GM13977 (cell line): ENCODE measurements around the gene STARD13.

Experiments used
- DNase-seq: peaks from one replicate; pipeline ENCODE4 v3.0.0; 2012; ENCODE audit warnings: low spot score
- CTCF ChIP-seq: IDR thresholded peaks from 2 replicates; pipeline ENCODE4 v1.5.1; 2012; ENCODE audit warnings: mild to moderate bottlenecking, control low read depth; ENCODE audit not compliant: insufficient read depth; ENCODE audit errors: extremely low read depth, missing control alignments
- in situ Hi-C: fragments of 300-500 bp; cut with MboI; formaldehyde crosslinking; loops from one replicate; pipeline ENCODE4 v1.12.0; 2022; ENCODE audit warnings: low sequenced_read_pairs, low pct_unique_long_range_greater_than_20kb, mixed read lengths, inconsistent platforms; ENCODE audit not compliant: unreplicated experiment

Gene STARD13

DNA sequence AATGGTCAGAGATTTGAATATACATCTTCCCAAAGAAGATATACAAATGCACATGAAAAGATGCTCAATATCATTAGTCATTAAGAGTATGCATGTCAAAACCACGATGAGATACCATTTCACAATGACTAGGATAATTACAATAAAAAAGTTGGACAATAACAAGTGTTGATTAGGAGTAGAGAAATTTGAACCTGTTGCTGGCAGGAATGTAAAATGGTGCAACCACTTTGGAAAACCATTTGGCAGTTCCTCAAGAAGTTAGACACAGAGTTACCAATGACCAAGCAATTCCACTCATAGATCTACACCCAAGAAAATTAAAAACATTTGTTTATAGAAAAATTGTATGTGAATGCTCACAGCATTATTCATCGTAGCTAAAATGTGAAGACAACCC lies 33.2 kb upstream of the STARD13 start:
- DNase-seq = no peak
- in situ Hi-C loops = no loop called here
- no peak for TF ChIP-seq CTCF

DNA sequence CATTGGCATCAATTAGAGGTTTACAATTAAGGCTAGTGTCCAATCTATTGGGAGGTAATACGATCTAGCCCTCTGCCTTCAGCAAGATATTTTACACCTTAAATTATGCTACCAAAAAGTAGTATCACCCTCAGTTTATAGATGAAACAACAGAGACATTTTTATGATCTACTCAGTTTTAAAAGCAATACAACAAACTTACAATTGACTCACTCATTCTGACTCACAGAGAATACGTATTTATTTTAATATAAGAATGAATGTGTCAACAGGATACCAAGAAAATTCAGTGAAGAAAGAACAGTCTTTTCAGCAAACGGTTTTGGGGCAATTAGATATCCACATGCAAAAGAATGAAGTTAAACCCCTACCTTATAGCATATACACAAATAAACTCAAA lies 32.5 kb upstream of the STARD13 start:
- TF ChIP-seq CTCF = no peak
- DNase-seq = no peak
- in situ Hi-C loops = no loop called here

GRCh38 chr13:33316890-33317289 lies 31.3 kb upstream of the STARD13 start:
- in situ Hi-C loops = no loop called here
- no peak for TF ChIP-seq CTCF
- DNase-seq = no peak

DNA sequence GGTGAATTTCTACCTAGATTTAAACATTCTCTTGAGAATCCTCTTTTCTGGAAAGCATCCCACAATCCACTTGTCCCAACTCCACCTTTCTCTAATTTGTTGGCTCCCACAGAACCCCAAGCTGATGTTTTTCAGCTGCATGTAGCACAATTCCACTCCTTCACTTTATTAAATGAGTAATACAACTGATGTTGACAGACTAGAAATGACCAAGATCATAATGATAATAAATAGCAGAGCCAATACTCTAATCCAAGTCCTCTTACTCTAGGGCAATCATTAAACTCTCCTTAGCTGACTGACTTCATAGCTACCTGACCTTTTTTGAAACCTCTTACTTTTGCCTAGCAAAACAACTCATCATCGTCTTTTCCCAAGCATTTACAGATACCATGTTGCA lies 27.9 kb upstream of the STARD13 start:
- in situ Hi-C loops = no loop called here

DNA sequence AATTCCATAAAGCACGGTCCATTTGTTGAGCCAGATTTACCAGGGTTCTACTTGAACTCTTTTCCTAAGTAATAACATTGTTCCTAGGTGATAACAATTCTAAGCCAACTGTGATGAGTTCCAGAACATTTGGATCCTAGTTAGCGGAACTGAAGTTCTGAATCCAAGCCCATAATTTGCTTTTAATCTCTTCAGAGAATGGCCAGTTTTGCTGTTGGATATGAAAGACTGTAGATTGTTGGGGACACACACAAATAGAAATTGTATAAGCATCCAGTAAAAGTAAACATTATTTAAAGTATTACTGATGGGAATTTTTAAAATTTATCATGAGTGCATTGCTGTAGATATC lies 27.3 kb upstream of the STARD13 start:
- no peak for DNase-seq
- in situ Hi-C loops = no loop called here
- no peak for TF ChIP-seq CTCF

More for the DNA sequence above, 27.9 kb upstream of the STARD13 start:
- DNase-seq = no peak
- TF ChIP-seq CTCF = no peak

DNA sequence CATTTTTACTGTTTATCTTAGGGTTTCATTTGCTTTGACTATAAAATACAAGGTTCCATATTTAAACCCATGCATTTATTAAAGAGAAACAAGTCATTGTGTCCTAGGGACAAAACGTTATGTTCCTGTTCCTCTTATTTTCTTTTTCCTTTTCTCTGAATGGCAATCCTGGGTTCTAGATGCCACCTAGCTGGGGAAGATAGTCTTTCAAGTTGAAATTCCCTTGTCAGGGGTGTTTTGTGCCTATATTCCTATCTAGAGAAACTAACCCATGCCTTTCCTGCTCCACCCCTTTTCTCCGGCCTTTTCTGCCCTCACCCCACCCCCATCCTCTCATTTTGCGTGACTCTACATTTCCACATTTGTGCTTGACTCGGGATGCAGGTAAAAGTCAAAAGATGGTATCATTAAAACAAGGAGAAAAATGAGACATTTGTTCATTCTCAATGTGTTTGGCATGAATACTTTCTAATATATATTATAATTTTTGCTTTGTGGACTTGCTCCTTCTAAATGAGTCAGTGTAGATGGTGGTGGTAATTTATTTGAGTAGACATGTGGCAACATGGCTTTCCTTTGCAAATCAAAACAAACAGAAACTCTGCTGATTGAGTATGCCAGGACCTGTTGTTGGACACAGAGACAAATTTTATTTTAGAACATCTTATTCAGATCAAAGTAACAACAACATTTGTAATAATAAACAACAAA lies 26.8 kb upstream of the STARD13 start:
- TF ChIP-seq CTCF = peak; percentile 15
- in situ Hi-C loops = no loop called here
- DNase-seq = no peak
